GM12801 (cell line): ENCODE results near the gene RAP2A.

ENCODE experiments used
- TF ChIP-seq, protein P1 (sequence below): IDR thresholded peaks from one replicate; pipeline ENCODE4 v1.5.1; 2011; ENCODE audit warnings: control low read depth; ENCODE audit not compliant: insufficient read length; ENCODE audit errors: extremely low read depth

RAP2A gene

DNA sequence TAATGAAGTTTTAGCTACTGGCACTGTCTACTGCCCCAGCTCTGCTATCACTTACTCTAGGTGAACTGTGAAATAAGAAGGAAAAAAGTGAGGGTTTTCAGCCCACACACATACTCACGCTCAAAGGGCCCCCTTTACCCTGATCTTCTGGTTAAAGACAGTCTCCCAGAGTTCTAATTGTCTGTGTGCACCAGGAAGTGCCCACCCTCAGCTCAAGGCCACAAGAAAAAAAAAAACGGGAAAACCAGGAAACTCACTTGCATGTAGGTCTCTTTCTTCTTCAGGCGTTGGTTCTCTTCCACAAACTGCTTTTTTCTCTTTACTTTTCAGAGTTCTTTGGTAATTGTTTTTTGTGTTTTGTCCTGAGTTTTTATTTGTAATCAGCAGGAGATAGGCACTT is 22.1 kb downstream of the RAP2A start:
- TF ChIP-seq, protein P1, sequence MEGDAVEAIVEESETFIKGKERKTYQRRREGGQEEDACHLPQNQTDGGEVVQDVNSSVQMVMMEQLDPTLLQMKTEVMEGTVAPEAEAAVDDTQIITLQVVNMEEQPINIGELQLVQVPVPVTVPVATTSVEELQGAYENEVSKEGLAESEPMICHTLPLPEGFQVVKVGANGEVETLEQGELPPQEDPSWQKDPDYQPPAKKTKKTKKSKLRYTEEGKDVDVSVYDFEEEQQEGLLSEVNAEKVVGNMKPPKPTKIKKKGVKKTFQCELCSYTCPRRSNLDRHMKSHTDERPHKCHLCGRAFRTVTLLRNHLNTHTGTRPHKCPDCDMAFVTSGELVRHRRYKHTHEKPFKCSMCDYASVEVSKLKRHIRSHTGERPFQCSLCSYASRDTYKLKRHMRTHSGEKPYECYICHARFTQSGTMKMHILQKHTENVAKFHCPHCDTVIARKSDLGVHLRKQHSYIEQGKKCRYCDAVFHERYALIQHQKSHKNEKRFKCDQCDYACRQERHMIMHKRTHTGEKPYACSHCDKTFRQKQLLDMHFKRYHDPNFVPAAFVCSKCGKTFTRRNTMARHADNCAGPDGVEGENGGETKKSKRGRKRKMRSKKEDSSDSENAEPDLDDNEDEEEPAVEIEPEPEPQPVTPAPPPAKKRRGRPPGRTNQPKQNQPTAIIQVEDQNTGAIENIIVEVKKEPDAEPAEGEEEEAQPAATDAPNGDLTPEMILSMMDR: no peak

DNA sequence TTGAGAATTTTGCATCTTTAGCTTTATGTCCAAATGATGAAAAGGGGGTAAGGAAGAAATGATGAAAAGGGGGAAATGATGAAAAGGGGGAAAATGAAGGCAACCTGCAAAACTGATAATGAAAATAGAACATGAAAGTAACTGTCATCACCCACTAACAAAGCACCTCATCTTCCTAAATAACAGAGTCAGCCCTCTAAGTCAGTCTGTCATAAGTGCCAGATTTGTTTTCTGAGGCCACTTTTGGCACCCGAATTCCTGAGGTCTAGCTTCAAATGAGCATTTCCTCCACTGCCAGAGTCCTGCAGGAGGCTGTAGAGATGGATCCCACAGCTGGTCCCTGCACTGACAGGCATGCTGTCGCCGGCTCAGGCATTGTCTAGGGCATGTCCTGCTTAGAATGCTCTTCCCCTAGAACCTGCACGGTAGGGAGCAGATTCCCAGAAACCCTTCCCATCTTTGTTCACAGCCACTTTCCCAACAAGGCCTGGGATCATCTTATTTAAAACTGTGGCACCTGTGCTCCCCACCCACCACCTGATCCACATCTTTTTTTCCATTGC is 25.3 kb downstream of the RAP2A start:
- TF ChIP-seq, protein P1: no peak

DNA sequence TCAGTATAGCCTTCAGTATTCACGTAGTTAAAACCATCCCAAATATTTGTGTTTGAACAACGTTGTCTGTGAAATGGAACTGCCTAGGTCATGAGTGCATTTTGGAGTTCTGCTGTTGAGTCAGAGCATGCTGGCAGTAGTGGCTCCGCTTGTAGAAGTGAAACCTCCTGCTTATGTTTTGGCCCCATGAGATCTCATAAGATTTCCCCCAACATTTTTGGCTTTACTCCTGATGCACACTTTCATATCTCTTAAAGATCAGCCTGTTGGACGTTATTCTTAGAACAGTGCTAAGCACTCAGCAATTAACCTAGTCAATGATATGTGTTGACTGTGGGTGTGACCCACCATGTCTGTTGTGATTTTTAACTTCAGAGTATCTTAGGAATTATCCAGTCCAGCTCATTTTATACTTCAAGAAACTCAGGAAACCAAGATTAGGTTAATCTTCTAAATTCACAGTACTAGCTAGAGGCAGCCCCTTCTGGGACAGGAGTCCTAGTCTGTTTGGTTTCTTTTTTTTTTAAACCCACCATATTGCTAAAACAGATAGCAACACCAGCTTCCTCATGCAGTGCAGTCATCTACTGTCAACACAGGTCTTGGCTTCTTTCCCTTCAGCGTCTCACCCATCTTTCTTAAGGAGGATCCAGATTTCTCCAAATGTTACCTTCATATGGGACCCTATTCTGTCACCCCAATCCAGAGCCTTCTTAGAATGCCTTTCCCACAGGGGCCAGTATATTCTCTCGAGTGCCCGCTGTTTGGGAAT is 26.2 kb downstream of the RAP2A start:
- TF ChIP-seq, protein P1: no peak

DNA sequence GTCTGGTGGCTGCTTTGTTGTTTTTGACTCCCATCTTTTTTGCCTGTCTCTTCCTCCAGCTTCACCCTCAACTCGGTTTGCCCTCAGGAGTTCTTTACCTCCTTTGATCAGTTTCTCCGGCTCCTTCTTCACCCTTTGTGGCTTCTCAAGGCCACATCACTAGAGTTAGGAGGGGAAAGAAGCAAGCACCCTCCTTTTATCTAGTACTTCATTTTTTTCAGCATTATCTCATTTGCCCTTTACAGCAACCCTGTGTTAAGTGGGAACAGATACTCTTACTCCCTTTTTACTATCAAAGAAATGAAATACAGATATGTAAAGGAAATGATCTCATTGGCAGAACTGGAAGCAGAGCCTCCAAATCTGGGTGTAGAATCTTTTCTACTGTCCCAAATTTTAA is 26.9 kb downstream of the RAP2A start:
- TF ChIP-seq, protein P1: no peak

DNA sequence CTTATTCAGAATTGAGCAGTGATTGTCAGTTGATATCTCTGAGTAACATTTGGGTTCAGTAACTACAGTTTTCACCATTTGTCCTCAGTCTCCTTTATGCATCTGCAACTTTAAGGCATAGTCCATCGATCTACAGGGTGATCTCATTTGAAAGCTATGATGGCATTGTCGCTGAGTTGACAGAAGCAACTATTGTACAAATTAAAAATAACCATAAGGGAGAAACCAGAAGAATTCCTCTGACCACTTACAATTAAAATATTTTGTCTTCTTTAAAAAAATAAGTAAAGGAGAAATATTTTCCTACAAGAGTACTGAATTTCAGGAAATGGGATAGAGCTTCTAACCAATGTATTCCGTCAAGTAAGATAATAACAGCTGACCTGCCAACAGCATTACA is 30.6 kb downstream of the RAP2A start:
- TF ChIP-seq, protein P1: no peak

DNA sequence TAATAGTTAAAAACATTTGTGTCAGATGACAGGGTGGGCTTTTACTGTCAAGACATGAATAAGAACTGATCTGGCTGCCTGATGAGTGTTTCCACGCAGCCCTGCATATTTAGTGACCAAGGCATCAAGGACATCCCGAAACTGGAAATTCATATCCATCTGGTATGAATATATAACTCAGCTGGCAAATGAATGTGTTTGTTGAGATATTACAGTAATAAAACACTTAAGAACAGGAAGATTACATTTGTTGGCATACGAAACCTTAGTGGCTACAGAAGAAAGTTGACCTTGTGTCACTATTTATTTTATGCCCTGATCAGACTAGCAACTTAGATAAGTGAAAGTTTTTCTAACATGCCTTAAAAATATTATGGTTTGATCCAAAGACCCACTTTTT is 32.8 kb downstream of the RAP2A start:
- TF ChIP-seq, protein P1: no peak

DNA sequence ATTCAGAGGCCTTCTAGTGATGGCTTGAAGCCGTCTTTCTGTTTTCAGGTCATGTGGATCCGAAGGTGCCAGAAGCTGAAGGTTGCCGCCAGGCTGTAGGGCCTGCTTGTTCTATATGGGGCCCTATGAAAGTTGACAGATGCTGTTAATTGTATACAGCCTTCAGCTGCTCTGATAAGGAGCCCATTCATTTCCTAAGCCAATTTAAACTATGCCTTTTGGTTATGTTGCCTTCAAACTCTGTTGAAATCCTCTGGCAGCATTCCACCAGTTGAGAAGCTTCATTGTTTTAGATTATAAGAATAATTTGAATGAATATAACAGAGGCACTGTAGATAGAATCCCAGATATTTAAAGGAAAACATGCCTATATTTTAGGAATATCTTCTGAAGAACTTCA is 34.4 kb downstream of the RAP2A start:
- TF ChIP-seq, protein P1: no peak
